GM13977 (cell line): ENCODE data around the gene LAMB3.

ENCODE experiments used
- DNase-seq: peaks from one replicate; pipeline ENCODE4 v3.0.0; 2012; ENCODE audit warnings: low spot score
- CTCF ChIP-seq: IDR thresholded peaks from 2 replicates; pipeline ENCODE4 v1.5.1; 2012; ENCODE audit warnings: mild to moderate bottlenecking, control low read depth; ENCODE audit not compliant: insufficient read depth; ENCODE audit errors: extremely low read depth, missing control alignments
- in situ Hi-C: fragments of 300-500 bp; cut with MboI; formaldehyde crosslinking; loops from one replicate; pipeline ENCODE4 v1.12.0; 2022; ENCODE audit warnings: low sequenced_read_pairs, low pct_unique_long_range_greater_than_20kb, mixed read lengths, inconsistent platforms; ENCODE audit not compliant: unreplicated experiment

The LAMB3 gene

GRCh38 chr1:209585672-209586071 lies 66.6 kb downstream of the LAMB3 start:
- no peak for TF ChIP-seq CTCF
- no peak for DNase-seq
- in situ Hi-C loops, result no loop called here

DNA sequence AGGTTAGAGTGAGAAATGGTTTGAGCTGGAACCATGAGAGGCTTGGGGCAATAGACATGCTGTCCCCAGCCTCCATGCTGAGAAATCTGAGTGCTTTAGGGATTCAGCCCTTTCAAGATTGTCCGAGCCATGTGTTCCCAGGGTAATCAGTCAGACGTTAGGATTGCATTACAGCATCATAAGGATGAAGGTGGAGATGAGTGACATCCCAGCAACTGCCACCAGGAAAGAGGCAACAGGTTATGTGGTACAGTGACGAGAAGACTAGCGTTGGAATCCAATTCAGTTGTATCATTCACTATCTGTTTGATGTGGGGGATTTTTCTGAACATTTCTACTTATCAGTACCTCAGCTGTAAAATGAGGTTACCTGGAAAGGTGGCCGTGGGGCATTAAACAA lies 67.0 kb downstream of the LAMB3 start:
- TF ChIP-seq CTCF, result no peak
- no peak for DNase-seq
- in situ Hi-C loops, result no loop called here

- in situ Hi-C loops, result no loop called here
- no peak for DNase-seq
- TF ChIP-seq CTCF, result no peak
These were observed 68.0 kb downstream of the LAMB3 start for GRCh38 chr1:209584231-209584672.

GRCh38 chr1:209583408-209583807 lies 68.8 kb downstream of the LAMB3 start, which contains the start of gene CAMK1G:
Gene CAMK1G, plus strand, starts transcription at chr1:209583714. Its CDS starts 11,270 bp downstream, at chr1:209594984.
- no peak for DNase-seq
- in situ Hi-C loops, result no loop called here

DNA sequence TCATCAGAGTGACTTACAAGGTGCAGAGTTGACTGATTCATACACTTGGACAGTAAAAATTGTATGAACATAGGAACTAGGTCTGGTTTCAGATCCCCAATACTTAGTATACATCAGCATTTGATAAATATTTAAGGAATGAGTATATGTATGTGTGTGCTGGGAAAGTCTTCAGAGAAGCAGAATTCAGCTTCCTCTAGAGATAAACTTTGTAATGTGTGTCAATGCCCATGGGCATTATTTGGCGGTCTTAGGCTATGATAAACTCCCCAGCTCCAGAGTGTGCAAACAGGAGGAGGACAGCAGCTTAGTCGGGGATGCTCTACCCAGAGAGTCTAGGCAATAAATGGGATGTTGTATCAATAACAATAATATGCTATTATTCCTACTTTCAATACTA lies 71.6 kb downstream of the LAMB3 start:
- TF ChIP-seq CTCF, result no peak
- no peak for DNase-seq
- in situ Hi-C loops, result no loop called here

More at GRCh38 chr1:209583408-209583807, 68.8 kb downstream of the LAMB3 start, which contains the start of gene CAMK1G:
- TF ChIP-seq CTCF, result no peak

DNA sequence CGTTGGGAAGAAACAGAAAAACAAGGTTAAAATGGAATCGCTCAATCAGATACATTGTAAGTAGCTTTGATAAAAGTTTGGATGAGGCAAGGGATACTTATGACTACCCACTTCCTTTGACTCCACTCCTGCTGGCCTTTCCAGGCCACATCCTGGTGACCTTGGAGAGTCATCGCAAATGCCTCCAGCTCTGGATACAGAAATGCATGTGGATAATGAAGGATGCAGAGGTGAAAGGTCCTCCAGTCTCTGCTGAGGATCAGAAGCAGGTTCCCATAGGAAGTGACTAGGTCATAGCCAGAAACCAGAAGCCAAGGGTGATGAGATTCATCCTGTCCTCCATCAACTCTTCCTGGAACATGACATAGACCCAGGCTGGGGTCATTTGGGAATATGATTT lies 74.9 kb downstream of the LAMB3 start:
- in situ Hi-C loops, result loop anchor here (10.0 kb wide), 1 partner anchor 117 kb away; no protein-coding TSS in a partner anchor
- TF ChIP-seq CTCF, result no peak
- no peak for DNase-seq
